Stomach (tissue), 4 donors: ENCODE results near the gene ZNF90.
"Not testable (repeated sequence)": the region's sequence is repeated elsewhere in the genome, so short reads cannot be mapped to it uniquely, and the experiment has no call there.

Source experiments
- CTCF ChIP-seq, 7 experiments: fragments of 450-650 bp in 4 of 7; fragments of 200-600 bp in 3 of 7; sonication (generic) in 3 of 7; IDR thresholded peaks; one replicate each; pipeline ENCODE4 v1.5.1; 2016 to 2019; ENCODE audit warnings: antibody characterized with exemption in 7 of 7, control low read depth in 2 of 7, mild to moderate bottlenecking in 1 of 7
- EP300 ChIP-seq: sonication (generic); formaldehyde crosslinking; IDR thresholded peaks from one replicate; pipeline ENCODE4 v1.6.1; 2017; ENCODE audit warnings: antibody characterized with exemption
- POLR2A ChIP-seq, 4 donors: fragments of 450-650 bp; IDR thresholded peaks; one replicate each; pipeline ENCODE4 v1.6.1; 2016; ENCODE audit warnings: antibody characterized with exemption in 4 of 4, control low read depth in 2 of 4, mild to moderate bottlenecking in 1 of 4, moderate library complexity in 1 of 4
- POLR2AphosphoS5 ChIP-seq, 3 donors: sonication (generic); formaldehyde crosslinking; IDR thresholded peaks; one replicate each; pipeline ENCODE4 v1.6.1; 2016; ENCODE audit warnings: antibody characterized with exemption in 3 of 3

GRCh38 chr19:20118064-20118839, 40.5 kb downstream of the ZNF90 start:
- not testable (repeated sequence) for TF ChIP-seq CTCF (IDR thresholded peaks at IDR 0.05); POLR2A (IDR thresholded peaks at IDR 0.05); EP300; POLR2AphosphoS5 (IDR thresholded peaks at IDR 0.05)
